ENCODE measurements around the gene KCNH4. TPM values are rescaled to one million over a fixed set of nuclear protein-coding genes. Genes with fewer than 3 reads are reported as not detected.

KCNH4 gene
- total and polyA plus RNA-seq, 4 donors, result 0.01 TPM; not detected in 3

DNA sequence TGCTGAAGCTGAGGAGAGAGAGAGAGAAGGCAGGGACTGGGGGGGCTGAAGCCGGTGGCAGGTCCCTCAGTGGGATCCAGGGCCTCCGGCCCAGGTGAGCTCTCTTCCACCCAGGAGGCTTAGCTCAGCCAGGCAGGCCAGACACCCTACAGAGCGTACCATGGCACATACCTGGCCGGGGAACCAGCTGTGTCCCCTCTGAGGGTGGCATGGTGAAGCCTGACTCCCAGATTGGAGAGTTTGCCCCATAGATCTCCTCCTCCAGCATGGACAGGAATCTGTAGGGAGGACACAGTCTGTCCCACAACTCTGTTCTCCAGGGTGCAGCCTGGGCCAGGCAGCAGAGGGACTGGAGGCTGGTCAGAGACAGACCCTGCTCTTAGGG, 62.8 kb downstream of the KCNH4 start:
- DNase-seq (ENCODE audit: low spot score), result no peak
- Histone ChIP-seq H3K27me3 (ENCODE audit: control insufficient read depth in 4 of 4, insufficient read depth in 4 of 4, low read length in 3 of 4) (no peaks in the 10 kb centered on the region), H3K36me3 (ENCODE audit: control insufficient read depth in 4 of 4, insufficient read depth in 3 of 4, low read depth in 1 of 4, low read length in 3 of 4) (peaks cover 0 to 13% (median 7%) of the 10 kb centered on the region in 4 donors), H3K4me3 (ENCODE audit: low read depth in 1 of 3, low read length in 3 of 3) (no peak overlapping the region), H3K27ac (ENCODE audit: low read depth in 1 of 2, low read length in 2 of 2) (no peak overlapping the region), H3K9me3 (ENCODE audit: control insufficient read depth in 4 of 4, low read length in 3 of 4) (no peaks in the 10 kb centered on the region), H3K4me1 (ENCODE audit: control insufficient read depth in 4 of 4, insufficient read depth in 4 of 4, low read length in 3 of 4) (peaks cover 8 to 32% (median 22%) of the 10 kb centered on the region in 4 donors), H3K9ac (ENCODE audit: low read depth in 1 of 2, low read length in 2 of 2) (no peak overlapping the region)
- TF ChIP-seq GABPA (IDR thresholded peaks at IDR 0.05 in 1 of 2, conservative IDR thresholded peaks at IDR 0.05 in 1 of 2) (no peak), TAF1 (conservative IDR thresholded peaks at IDR 0.05) (no peak), RAD21 (IDR thresholded peaks at IDR 0.05) (no peak)
- TF ChIP-seq, protein P1, sequence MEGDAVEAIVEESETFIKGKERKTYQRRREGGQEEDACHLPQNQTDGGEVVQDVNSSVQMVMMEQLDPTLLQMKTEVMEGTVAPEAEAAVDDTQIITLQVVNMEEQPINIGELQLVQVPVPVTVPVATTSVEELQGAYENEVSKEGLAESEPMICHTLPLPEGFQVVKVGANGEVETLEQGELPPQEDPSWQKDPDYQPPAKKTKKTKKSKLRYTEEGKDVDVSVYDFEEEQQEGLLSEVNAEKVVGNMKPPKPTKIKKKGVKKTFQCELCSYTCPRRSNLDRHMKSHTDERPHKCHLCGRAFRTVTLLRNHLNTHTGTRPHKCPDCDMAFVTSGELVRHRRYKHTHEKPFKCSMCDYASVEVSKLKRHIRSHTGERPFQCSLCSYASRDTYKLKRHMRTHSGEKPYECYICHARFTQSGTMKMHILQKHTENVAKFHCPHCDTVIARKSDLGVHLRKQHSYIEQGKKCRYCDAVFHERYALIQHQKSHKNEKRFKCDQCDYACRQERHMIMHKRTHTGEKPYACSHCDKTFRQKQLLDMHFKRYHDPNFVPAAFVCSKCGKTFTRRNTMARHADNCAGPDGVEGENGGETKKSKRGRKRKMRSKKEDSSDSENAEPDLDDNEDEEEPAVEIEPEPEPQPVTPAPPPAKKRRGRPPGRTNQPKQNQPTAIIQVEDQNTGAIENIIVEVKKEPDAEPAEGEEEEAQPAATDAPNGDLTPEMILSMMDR (IDR thresholded peaks at IDR 0.05; ENCODE audit: low read depth, low read length, missing input control), result no peak
- TF ChIP-seq, protein P2, sequence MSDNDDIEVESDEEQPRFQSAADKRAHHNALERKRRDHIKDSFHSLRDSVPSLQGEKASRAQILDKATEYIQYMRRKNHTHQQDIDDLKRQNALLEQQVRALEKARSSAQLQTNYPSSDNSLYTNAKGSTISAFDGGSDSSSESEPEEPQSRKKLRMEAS (IDR thresholded peaks at IDR 0.05), result no peak
- 94% methylated on average over 4 of the region's 4 CpGs for WGBS

DNA sequence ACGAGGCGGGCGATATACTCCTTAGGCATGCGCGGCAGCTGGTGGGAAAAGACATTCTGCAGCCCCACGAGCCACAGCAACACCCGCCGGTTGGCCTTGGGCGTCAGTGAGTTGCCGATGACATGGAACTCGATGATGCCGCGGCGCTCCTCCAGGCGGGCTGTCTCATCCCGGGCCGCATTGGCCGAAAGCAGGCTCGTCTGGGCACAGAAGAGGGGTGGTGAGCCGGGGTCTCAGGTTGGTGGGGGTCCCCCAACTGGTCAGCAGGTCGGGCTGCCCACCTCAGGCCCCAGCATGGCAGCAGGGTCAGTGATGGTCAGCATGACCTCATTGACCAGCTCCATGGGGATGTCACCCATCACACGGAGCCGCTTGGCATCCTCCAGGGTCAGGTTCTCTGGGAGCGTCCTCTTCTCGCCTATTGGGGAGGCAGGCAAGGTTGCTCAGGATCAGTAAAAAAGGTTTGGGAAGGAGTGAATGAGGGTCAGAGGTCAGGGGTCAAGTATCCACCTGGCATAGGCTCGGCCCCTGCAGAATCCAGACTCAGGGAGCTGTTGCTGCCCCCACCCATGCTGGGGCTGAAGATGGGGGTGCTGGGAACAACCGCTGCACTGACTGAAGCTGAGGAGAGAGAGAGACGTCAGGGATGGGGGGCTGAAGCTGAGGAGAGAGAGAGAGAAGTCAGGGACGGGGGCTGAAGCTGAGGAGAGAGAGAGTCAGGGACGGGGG, 63.4 kb downstream of the KCNH4 start:
- Histone ChIP-seq H3K36me3 (ENCODE audit: control insufficient read depth in 4 of 4, insufficient read depth in 3 of 4, low read depth in 1 of 4, low read length in 3 of 4) (peaks cover 0 to 13% (median 7%) of the 10 kb centered on the region in 4 donors), H3K4me1 (ENCODE audit: control insufficient read depth in 4 of 4, insufficient read depth in 4 of 4, low read length in 3 of 4) (peaks cover 9 to 32% (median 25%) of the 10 kb centered on the region in 4 donors), H3K27me3 (ENCODE audit: control insufficient read depth in 4 of 4, insufficient read depth in 4 of 4, low read length in 3 of 4) (no peaks in the 10 kb centered on the region), H3K27ac (ENCODE audit: low read depth in 1 of 2, low read length in 2 of 2) (no peak overlapping the region), H3K9ac (ENCODE audit: low read depth in 1 of 2, low read length in 2 of 2) (no peak overlapping the region), H3K9me3 (ENCODE audit: control insufficient read depth in 4 of 4, low read length in 3 of 4) (no peaks in the 10 kb centered on the region), H3K4me3 (ENCODE audit: low read depth in 1 of 3, low read length in 3 of 3) (no peak overlapping the region)
- DNase-seq (ENCODE audit: low spot score), result no peak
- TF ChIP-seq, protein P1 (IDR thresholded peaks at IDR 0.05; ENCODE audit: low read depth, low read length, missing input control), result no peak
- TF ChIP-seq FOXA2 (IDR thresholded peaks at IDR 0.05), result no peak
- TF ChIP-seq, protein P3, sequence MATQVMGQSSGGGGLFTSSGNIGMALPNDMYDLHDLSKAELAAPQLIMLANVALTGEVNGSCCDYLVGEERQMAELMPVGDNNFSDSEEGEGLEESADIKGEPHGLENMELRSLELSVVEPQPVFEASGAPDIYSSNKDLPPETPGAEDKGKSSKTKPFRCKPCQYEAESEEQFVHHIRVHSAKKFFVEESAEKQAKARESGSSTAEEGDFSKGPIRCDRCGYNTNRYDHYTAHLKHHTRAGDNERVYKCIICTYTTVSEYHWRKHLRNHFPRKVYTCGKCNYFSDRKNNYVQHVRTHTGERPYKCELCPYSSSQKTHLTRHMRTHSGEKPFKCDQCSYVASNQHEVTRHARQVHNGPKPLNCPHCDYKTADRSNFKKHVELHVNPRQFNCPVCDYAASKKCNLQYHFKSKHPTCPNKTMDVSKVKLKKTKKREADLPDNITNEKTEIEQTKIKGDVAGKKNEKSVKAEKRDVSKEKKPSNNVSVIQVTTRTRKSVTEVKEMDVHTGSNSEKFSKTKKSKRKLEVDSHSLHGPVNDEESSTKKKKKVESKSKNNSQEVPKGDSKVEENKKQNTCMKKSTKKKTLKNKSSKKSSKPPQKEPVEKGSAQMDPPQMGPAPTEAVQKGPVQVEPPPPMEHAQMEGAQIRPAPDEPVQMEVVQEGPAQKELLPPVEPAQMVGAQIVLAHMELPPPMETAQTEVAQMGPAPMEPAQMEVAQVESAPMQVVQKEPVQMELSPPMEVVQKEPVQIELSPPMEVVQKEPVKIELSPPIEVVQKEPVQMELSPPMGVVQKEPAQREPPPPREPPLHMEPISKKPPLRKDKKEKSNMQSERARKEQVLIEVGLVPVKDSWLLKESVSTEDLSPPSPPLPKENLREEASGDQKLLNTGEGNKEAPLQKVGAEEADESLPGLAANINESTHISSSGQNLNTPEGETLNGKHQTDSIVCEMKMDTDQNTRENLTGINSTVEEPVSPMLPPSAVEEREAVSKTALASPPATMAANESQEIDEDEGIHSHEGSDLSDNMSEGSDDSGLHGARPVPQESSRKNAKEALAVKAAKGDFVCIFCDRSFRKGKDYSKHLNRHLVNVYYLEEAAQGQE (IDR thresholded peaks at IDR 0.05), result no peak
- TF ChIP-seq FOXA1 (IDR thresholded peaks at IDR 0.05), result no peak
- TF ChIP-seq TAF1 (conservative IDR thresholded peaks at IDR 0.05), result no peak
- TF ChIP-seq EGR1 (IDR thresholded peaks at IDR 0.05; ENCODE audit: low read depth in 2 of 2), result no peak
- 90% methylated on average over 30 of the region's 30 CpGs for WGBS
